ENCODE results near the gene UBTD1.

UBTD1 gene

DNA sequence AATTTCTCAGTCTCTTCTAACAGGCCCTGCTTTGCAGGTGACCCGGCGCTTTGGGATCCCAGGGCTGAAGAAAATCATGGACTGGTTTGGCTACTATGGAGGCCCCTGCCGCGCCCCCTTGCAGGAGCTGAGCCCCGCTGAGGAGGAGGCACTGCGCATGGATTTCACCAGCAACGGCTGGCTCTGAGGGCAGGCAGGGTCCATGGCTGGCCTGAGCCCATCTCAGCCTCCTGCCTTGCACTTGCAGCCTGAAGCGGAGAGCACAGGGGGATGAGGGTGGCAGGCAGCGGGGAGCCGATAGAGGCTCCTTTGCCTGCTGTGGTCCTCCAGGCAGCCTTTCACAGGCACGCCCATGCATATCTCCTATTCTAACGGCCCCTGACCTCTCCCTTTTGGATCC is 112.7 kb downstream of the UBTD1 start:
- no peak for DNase-seq (ENCODE audit: low read depth in 3 of 3, low spot score in 1 of 3)

DNA sequence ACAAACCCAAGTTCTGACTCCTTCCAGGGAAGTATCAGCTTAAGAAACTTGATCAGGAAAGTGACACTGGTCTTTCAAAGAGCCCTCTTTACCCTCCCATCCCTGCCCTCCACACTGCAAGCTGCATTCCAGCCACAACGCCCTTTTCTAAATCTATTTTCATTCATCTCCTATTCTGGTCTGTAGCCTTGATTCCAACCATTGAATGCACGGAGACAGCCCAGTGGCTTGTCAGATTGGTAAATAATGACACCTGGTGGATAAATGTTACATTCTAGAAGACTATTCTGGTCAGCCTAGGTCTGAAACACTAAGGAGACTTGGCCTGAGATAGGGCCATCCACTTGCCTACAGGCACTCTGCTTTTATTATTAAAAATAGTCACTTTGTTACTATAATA is 113.7 kb downstream of the UBTD1 start:
- no peak for DNase-seq (ENCODE audit: low read depth in 3 of 3, low spot score in 1 of 3)

DNA sequence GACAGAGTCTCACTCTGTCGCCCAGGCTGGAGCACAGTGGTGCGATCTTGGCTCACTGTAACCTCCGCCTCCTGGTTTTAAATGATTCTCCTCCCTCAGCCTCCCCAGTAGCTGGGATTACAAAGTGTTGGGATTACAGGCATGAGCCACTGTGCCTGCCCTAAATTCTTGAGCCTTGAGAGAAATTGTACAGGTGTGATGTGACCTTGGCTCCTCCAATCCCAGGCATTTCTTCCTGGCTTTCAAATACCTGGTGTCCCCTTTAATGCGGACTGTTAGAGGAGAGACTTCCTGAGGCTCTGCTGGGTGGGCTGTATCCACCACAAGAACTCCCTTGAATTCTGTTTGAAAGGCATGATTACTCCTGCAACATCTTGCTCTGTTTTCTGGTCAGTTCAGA is 119.6 kb downstream of the UBTD1 start:
- DNase-seq (ENCODE audit: low read depth in 3 of 3, low spot score in 1 of 3): no peak

DNA sequence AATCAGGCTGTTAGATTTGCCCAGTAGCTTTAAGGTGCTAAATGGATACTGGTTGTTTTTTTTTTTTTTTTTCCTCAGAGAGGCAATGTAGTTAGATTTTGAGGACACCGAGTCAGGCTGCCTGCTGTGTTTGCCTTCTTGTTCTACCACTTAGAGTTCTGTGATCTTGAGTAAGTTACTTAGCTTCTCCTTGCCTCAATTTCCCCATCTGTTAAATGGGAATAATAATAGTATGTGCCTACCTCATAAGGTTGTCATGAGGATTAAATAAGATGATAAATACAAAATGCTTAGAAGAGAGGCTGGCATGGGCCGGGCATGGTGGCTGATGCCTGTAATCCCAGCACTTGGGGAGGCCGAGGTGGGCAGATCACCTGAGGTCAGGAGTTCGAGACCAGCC is 120.0 kb downstream of the UBTD1 start:
- DNase-seq (ENCODE audit: low read depth in 3 of 3, low spot score in 1 of 3): no peak
